ENCODE measurements around the gene JAGN1.

GRCh38 chr3:9866639-9867038 is 23.8 kb upstream of the JAGN1 start:
- TF ChIP-seq POLR2A (IDR thresholded peaks at IDR 0.05) (no peak), CTCF (IDR thresholded peaks at IDR 0.05) (no peak)

Data from uterus (tissue), 2 donors.